A673 (cell line): ENCODE measurements around the gene UMAD1. TPM values are rescaled to one million over a fixed set of nuclear protein-coding genes. Genes with fewer than 3 reads are reported as not detected.

Experiments used
- BruUV-seq: library from RNA; stranded (reverse); fragments of 400-500 nt; replicated peaks from 2 replicates; lab custom pipeline; 2021; lab: Mats Ljungman, UMichigan
- CTCF ChIA-PET: fragments of 300-600 bp; sonication (Branson Sonifier 250); formaldehyde crosslinking; loops from one replicate; lab custom pipeline; 2022; ENCODE audit warnings: antibody characterized with exemption; lab: Charles Lee
- POLR2A ChIA-PET: fragments of 300-600 bp; sonication (Branson Sonifier 250); formaldehyde crosslinking; loops from one replicate; lab custom pipeline; 2022; ENCODE audit warnings: antibody characterized with exemption; ENCODE audit not compliant: low non-redundant PET; lab: Charles Lee
- DNase-seq: peaks from one replicate; pipeline ENCODE4 v3.0.0-alpha.2; 2015; ENCODE audit warnings: low spot score
- H3K27ac ChIP-seq: fragments of 200-600 bp; sonication (generic); 2 replicates; pipeline ENCODE4 v1.5.1; 2016; ENCODE audit warnings: mixed run types, low read depth, mild to moderate bottlenecking, mixed read lengths, antibody characterized with exemption, low read length; ENCODE audit not compliant: poor library complexity, severe bottlenecking
- H3K27me3 ChIP-seq: fragments of 200-600 bp; sonication (generic); replicated peaks from 2 replicates; pipeline ENCODE4 v1.6.1; 2017; ENCODE audit warnings: mixed run types, low read depth, mild to moderate bottlenecking, mixed read lengths, antibody characterized with exemption, low read length; ENCODE audit not compliant: insufficient read depth, poor library complexity
- H3K36me3 ChIP-seq: fragments of 200-600 bp; sonication (generic); 2 replicates; pipeline ENCODE4 v1.6.1; 2016; ENCODE audit warnings: mixed run types, mild to moderate bottlenecking, mixed read lengths, antibody characterized with exemption, low read length; ENCODE audit not compliant: insufficient read depth, poor library complexity, severe bottlenecking
- H3K4me1 ChIP-seq: fragments of 200-600 bp; sonication (generic); 2 replicates; pipeline ENCODE4 v1.6.1; 2017; ENCODE audit warnings: mixed run types, mild to moderate bottlenecking, mixed read lengths, antibody characterized with exemption, low read length; ENCODE audit not compliant: insufficient read depth, poor library complexity, severe bottlenecking
- H3K4me3 ChIP-seq: fragments of 200-600 bp; sonication (generic); 2 replicates; pipeline ENCODE4 v1.5.1; 2016; ENCODE audit warnings: low read depth, mixed run types, mild to moderate bottlenecking, mixed read lengths, low read length; ENCODE audit not compliant: poor library complexity, severe bottlenecking
- H3K9me3 ChIP-seq: fragments of 200-600 bp; sonication (generic); 2 replicates; pipeline ENCODE4 v1.6.1; 2016; ENCODE audit warnings: mixed run types, low read depth, mild to moderate bottlenecking, mixed read lengths, antibody characterized with exemption, low read length; ENCODE audit not compliant: poor library complexity, severe bottlenecking
- EZH2 ChIP-seq: fragments of 200-600 bp; sonication (generic); IDR thresholded peaks from 2 replicates; pipeline ENCODE4 v1.6.1; 2017; ENCODE audit warnings: borderline replicate concordance, low read depth, mild to moderate bottlenecking, mixed read lengths, antibody characterized with exemption, low read length; ENCODE audit not compliant: poor library complexity, severe bottlenecking
- intact Hi-C: fragments of 100-400 bp; cut with micrococcal nuclease; formaldehyde crosslinking; loops from one replicate; pipeline ENCODE4 v1.10.0; 2022; ENCODE audit not compliant: unreplicated experiment
- total RNA-seq: library from RNA; stranded (reverse); gene quantifications from 2 replicates; pipeline ENCODE4 v1.2.3, GENCODE V29; 2021
- TF ChIP-seq, protein P1 (sequence below): fragments of 300-800, 200-600 bp; sonication (generic); conservative IDR thresholded peaks from 2 replicates; pipeline ENCODE4 v1.5.1; 2017; ENCODE audit warnings: low read depth, mild to moderate bottlenecking, antibody characterized with exemption, low read length, moderate library complexity, mixed read lengths

The UMAD1 gene
- total RNA-seq, 1 experiment from 2014 or later, result 13.5 TPM

DNA sequence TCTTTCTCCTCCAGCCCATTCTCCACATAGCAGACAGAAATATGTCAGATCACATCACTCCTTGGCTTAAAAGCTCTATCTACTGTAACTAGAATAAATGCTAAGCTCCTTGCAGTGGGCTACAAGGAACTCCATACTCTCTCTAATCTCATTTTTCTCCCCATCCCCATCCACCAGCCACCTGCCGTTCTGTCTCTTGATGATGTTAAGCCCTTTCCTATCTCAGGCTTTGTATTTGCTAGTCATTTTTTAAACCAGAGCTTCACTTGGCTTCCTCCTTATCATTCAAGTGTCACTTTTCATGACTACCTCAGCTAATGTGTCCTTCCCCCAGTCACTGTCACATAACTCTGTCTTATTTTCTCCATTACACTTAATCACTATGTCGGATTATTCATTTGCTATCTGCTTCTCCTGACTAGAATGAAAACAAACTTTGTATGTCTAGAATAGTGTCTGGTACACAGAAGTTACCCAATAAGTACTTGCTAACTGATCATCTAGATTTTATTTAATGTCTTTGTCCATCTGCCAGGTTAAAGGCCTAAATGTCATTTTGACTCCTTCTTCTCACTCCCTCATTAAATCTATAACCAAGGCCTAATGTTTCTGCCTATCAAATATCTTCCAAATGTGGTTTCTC is 165.1 kb downstream of the UMAD1 start:
- H3K27me3 ChIP-seq, result no peaks in the 10 kb centered on the region
- intact Hi-C loops, result no loop called here
- CTCF ChIA-PET, result no interaction called here
- TF ChIP-seq, protein P1, sequence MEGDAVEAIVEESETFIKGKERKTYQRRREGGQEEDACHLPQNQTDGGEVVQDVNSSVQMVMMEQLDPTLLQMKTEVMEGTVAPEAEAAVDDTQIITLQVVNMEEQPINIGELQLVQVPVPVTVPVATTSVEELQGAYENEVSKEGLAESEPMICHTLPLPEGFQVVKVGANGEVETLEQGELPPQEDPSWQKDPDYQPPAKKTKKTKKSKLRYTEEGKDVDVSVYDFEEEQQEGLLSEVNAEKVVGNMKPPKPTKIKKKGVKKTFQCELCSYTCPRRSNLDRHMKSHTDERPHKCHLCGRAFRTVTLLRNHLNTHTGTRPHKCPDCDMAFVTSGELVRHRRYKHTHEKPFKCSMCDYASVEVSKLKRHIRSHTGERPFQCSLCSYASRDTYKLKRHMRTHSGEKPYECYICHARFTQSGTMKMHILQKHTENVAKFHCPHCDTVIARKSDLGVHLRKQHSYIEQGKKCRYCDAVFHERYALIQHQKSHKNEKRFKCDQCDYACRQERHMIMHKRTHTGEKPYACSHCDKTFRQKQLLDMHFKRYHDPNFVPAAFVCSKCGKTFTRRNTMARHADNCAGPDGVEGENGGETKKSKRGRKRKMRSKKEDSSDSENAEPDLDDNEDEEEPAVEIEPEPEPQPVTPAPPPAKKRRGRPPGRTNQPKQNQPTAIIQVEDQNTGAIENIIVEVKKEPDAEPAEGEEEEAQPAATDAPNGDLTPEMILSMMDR, result no peak
- no peak for TF ChIP-seq EZH2
- POLR2A ChIA-PET, result no interaction called here
- H3K36me3 ChIP-seq, result no peaks in the 10 kb centered on the region
- no peak overlapping the region for H3K4me3 ChIP-seq
- no peak overlapping the region for H3K27ac ChIP-seq
- BruUV-seq, result no TSS peak
- no peak for DNase-seq
- H3K4me1 ChIP-seq, result peaks cover 17% of the 10 kb centered on the region
- no peaks in the 10 kb centered on the region for H3K9me3 ChIP-seq

DNA sequence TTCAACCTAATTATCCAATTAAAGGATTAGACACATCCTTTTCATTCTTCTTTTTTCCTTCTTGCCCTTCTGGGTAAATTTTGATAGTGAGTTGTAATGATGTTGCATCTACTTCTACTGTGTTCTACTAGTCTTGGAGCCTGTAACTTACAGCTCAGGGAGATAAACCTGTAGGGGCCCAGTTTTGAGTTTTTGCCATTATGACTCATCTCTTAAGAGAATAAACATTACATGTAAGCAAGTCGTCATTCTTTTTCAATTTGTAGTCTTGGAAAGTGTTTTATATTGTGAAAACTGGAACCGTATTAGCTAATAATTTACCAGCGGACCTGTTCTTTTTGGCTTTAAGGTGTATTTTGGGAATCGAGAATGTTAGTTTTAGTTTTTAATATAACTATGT is 167.6 kb downstream of the UMAD1 start:
- Histone ChIP-seq H3K9me3 (no peaks in the 10 kb centered on the region), H3K27ac (no peak overlapping the region), H3K4me1 (peaks cover 17% of the 10 kb centered on the region), H3K4me3 (no peak overlapping the region), H3K27me3 (no peaks in the 10 kb centered on the region), H3K36me3 (no peaks in the 10 kb centered on the region)
- ChIA-PET POLR2A (no interaction called here), CTCF (no interaction called here)
- TF ChIP-seq, protein P1, result no peak
- no peak for TF ChIP-seq EZH2
- BruUV-seq, result no TSS peak
- peak; percentile 32 for DNase-seq
- intact Hi-C loops, result no loop called here

DNA sequence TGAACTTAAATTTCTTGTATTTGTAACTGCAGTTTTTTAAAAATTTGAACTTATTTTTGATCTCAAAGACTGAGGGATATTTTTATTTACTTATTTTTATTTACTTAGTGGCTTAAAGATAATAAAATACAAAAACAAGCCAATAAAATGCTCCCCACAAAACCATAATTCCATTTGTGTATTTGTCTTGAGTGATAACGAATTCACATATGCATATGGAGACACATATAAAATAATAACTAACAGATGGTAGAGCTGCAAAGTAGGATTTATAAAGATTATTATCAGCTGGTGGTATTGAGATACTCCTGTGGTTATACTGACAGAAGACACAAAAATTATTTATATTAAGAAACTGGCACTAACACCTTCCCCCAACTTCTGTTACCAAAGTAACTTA is 168.1 kb downstream of the UMAD1 start:
- CTCF ChIA-PET, result no interaction called here
- Histone ChIP-seq H3K36me3 (no peaks in the 10 kb centered on the region), H3K4me3 (no peak overlapping the region), H3K27ac (no peak overlapping the region), H3K27me3 (no peaks in the 10 kb centered on the region), H3K4me1 (peaks cover 14% of the 10 kb centered on the region), H3K9me3 (no peaks in the 10 kb centered on the region)
- no TSS peak for BruUV-seq
- TF ChIP-seq EZH2, result no peak
- TF ChIP-seq, protein P1, result no peak
- intact Hi-C loops, result no loop called here
- POLR2A ChIA-PET, result no interaction called here
- no peak for DNase-seq
